ENCODE measurements around the gene TNFAIP8. TPM values are rescaled to one million over a fixed set of nuclear protein-coding genes. Genes with fewer than 3 reads are reported as not detected.
"Not testable (repeated sequence)": the region's sequence is repeated elsewhere in the genome, so short reads cannot be mapped to it uniquely, and the experiment has no call there.

The TNFAIP8 gene
- total RNA-seq, 1 donor from 2014 or later: 29.5 TPM

GRCh38 chr5:119418606-119419100 lies 62.8 kb downstream of the TNFAIP8 start:
- no peak for TF ChIP-seq CTCF (IDR thresholded peaks at IDR 0.05)
- intact Hi-C loops (cut with DNase I): no loop called here
- H3K9me3 ChIP-seq: no peaks in the 10 kb centered on the region
- ATAC-seq: peak; percentile 87 to 92
- H3K4me3 ChIP-seq: no peak overlapping the region
- H3K4me1 ChIP-seq: peaks cover 11% of the 10 kb centered on the region
- H3K36me3 ChIP-seq: no peaks in the 10 kb centered on the region
- H3K27me3 ChIP-seq (ENCODE audit: low read depth): no peaks in the 10 kb centered on the region
- H3K27ac ChIP-seq: peak overlapping the region; percentile 37
- DNase-seq: no peak

- Histone ChIP-seq H3K4me3 (no peak overlapping the region), H3K9me3 (no peaks in the 10 kb centered on the region), H3K27me3 (ENCODE audit: low read depth) (no peaks in the 10 kb centered on the region), H3K4me1 (peaks cover 11% of the 10 kb centered on the region), H3K27ac (no peak overlapping the region), H3K36me3 (no peaks in the 10 kb centered on the region)
- DNase-seq (no peak), ATAC-seq (peak in 1 of 2 donors; percentile 28)
- intact Hi-C loops (cut with DNase I): no loop called here
- no peak for TF ChIP-seq CTCF (IDR thresholded peaks at IDR 0.05)
These were observed 64.3 kb downstream of the TNFAIP8 start for GRCh38 chr5:119420169-119420568.

GRCh38 chr5:119426057-119426456 lies 70.2 kb downstream of the TNFAIP8 start:
- no peak overlapping the region for H3K27ac ChIP-seq
- DNase-seq (no peak), ATAC-seq (peak; percentile 52 to 68)
- TF ChIP-seq CTCF (IDR thresholded peaks at IDR 0.05): no peak
- no peak overlapping the region for H3K4me3 ChIP-seq
- H3K4me1 ChIP-seq: peaks cover 15% of the 10 kb centered on the region
- H3K9me3 ChIP-seq: no peaks in the 10 kb centered on the region
- intact Hi-C loops (cut with DNase I): no loop called here
- H3K27me3 ChIP-seq (ENCODE audit: low read depth): no peaks in the 10 kb centered on the region
- no peaks in the 10 kb centered on the region for H3K36me3 ChIP-seq

GRCh38 chr5:119427060-119427459 lies 71.2 kb downstream of the TNFAIP8 start:
- Histone ChIP-seq H3K27ac (peak overlapping the region; percentile 44), H3K4me1 (peaks cover 15% of the 10 kb centered on the region), H3K36me3 (no peaks in the 10 kb centered on the region), H3K9me3 (no peaks in the 10 kb centered on the region), H3K27me3 (ENCODE audit: low read depth) (no peaks in the 10 kb centered on the region), H3K4me3 (no peak overlapping the region)
- TF ChIP-seq CTCF (IDR thresholded peaks at IDR 0.05): no peak
- no peak for DNase-seq
- ATAC-seq: peak; percentile 66 to 87
- intact Hi-C loops (cut with DNase I): no loop called here

- H3K27me3 ChIP-seq (ENCODE audit: low read depth); H3K9me3 ChIP-seq; intact Hi-C loops (cut with DNase I); H3K36me3 ChIP-seq; DNase-seq; H3K4me3 ChIP-seq: not testable (repeated sequence)
- Histone ChIP-seq H3K4me1 (peaks cover 15% of the 10 kb centered on the region), H3K27ac (peak overlapping the region; percentile 44)
- peak in 1 of 2 donors; percentile 63 for ATAC-seq
These were observed 71.8 kb downstream of the TNFAIP8 start for GRCh38 chr5:119427596-119427995.

GRCh38 chr5:119428166-119428565 lies 72.3 kb downstream of the TNFAIP8 start:
- Histone ChIP-seq H3K4me1 (peaks cover 15% of the 10 kb centered on the region), H3K27ac (peak overlapping the region; percentile 44)
- H3K9me3 ChIP-seq; DNase-seq; intact Hi-C loops (cut with DNase I); H3K36me3 ChIP-seq; H3K4me3 ChIP-seq; H3K27me3 ChIP-seq (ENCODE audit: low read depth); ATAC-seq: not testable (repeated sequence)

- ATAC-seq; intact Hi-C loops (cut with DNase I); H3K27ac ChIP-seq; H3K27me3 ChIP-seq (ENCODE audit: low read depth); H3K36me3 ChIP-seq; H3K4me3 ChIP-seq; DNase-seq; H3K9me3 ChIP-seq: not testable (repeated sequence)
- peaks cover 15% of the 10 kb centered on the region for H3K4me1 ChIP-seq
These were observed 72.8 kb downstream of the TNFAIP8 start for GRCh38 chr5:119428574-119428973.

- H3K27ac ChIP-seq; H3K9me3 ChIP-seq; H3K4me3 ChIP-seq; DNase-seq; intact Hi-C loops (cut with DNase I); H3K36me3 ChIP-seq; H3K27me3 ChIP-seq (ENCODE audit: low read depth); ATAC-seq: not testable (repeated sequence)
- H3K4me1 ChIP-seq: peaks cover 16% of the 10 kb centered on the region
These were observed 76.9 kb downstream of the TNFAIP8 start for GRCh38 chr5:119432674-119433237.
